ENCODE results near the gene CTSE.

DNA sequence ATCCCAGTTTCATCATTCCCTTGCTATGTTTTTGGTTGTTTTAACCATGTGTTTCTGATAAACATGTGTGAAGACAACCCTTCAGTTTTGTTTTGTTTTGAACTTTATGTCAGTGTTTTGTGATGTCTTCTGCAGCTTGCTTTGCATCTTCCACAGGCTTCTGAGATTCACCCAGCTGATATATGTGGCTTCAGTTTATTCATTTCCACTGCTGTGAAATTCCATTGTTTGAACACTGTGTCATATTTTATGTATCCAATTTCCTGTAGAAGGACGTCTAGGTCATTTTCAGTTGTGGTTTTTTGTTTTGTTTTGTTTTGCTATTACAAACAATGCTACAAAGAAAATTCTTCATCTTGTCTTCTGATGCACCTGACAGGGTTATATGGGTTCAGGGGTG, 53.2 kb downstream of the CTSE start:
- TF ChIP-seq CBX5 (IDR thresholded peaks at IDR 0.05; ENCODE audit: low read depth, low read length) (no peak), CTCF (IDR thresholded peaks at IDR 0.05; ENCODE audit: control extremely low read depth in 1 of 3, insufficient read depth in 1 of 3, low read depth in 1 of 3, low read length in 3 of 3) (no peak), FOSL1 (IDR thresholded peaks at IDR 0.05; ENCODE audit: insufficient read depth, low read depth, low read length) (no peak), SIX5 (IDR thresholded peaks at IDR 0.05; ENCODE audit: low read depth, low read length) (no peak), SP1 (IDR thresholded peaks at IDR 0.05; ENCODE audit: low read depth, low read length) (no peak), MAX (IDR thresholded peaks at IDR 0.05) (no peak), SRF (IDR thresholded peaks at IDR 0.05; ENCODE audit: low read depth, low read length) (no peak), POLR2A (IDR thresholded peaks at IDR 0.05; ENCODE audit: control extremely low read depth in 1 of 2, low read depth in 2 of 2, low read length in 2 of 2) (no peak), POLR2AphosphoS5 (IDR thresholded peaks at IDR 0.05; ENCODE audit: low read depth, low read length) (no peak), NRF1 (IDR thresholded peaks at IDR 0.05; ENCODE audit: low read depth, low read length) (no peak)

All from H1 (cell line).